HG03097 (cell line): ENCODE measurements around the gene POC1B.
"Not testable (repeated sequence)": the region's sequence is repeated elsewhere in the genome, so short reads cannot be mapped to it uniquely, and the experiment has no call there.

Experiments
- ATAC-seq: cut with Tn5 transposase; IDR thresholded peaks from one replicate; pipeline ENCODE4 v1.9.1; 2021; ENCODE audit not compliant: unreplicated experiment, low FRiP score

POC1B gene

GRCh38 chr12:89468648-89469326, 57.1 kb downstream of the POC1B start:
- ATAC-seq = peak; percentile 73

GRCh38 chr12:89468017-89468416, 57.8 kb downstream of the POC1B start:
- no peak for ATAC-seq

- ATAC-seq = no peak
These were observed 60.8 kb downstream of the POC1B start for GRCh38 chr12:89464974-89465592.

GRCh38 chr12:89461649-89462612, 63.9 kb downstream of the POC1B start:
- peak; percentile 88 for ATAC-seq

GRCh38 chr12:89461190-89461589, 64.7 kb downstream of the POC1B start:
- ATAC-seq = no peak

GRCh38 chr12:89459279-89459678, 66.6 kb downstream of the POC1B start:
- not testable (repeated sequence) for ATAC-seq

GRCh38 chr12:89456565-89456964, 69.3 kb downstream of the POC1B start:
- no peak for ATAC-seq

- no peak for ATAC-seq
These were observed 71.6 kb downstream of the POC1B start for GRCh38 chr12:89454080-89454848.

- ATAC-seq = no peak
These were observed 72.5 kb downstream of the POC1B start for GRCh38 chr12:89453121-89453978.

- ATAC-seq = no peak
These were observed 74.0 kb downstream of the POC1B start for GRCh38 chr12:89451841-89452251.

GRCh38 chr12:89450907-89451306, 74.9 kb downstream of the POC1B start:
- no peak for ATAC-seq

GRCh38 chr12:89448951-89449371, 76.9 kb downstream of the POC1B start:
- no peak for ATAC-seq

- no peak for ATAC-seq
These were observed 77.3 kb downstream of the POC1B start for GRCh38 chr12:89448526-89448925.

GRCh38 chr12:89439941-89440340, 85.9 kb downstream of the POC1B start:
- no peak for ATAC-seq

GRCh38 chr12:89437231-89437630, 88.6 kb downstream of the POC1B start:
- no peak for ATAC-seq

- no peak for ATAC-seq
These were observed 89.8 kb downstream of the POC1B start for GRCh38 chr12:89436062-89436461.

GRCh38 chr12:89433634-89434033, 92.2 kb downstream of the POC1B start:
- no peak for ATAC-seq

GRCh38 chr12:89432396-89432795, 93.5 kb downstream of the POC1B start:
- ATAC-seq = no peak

- ATAC-seq = no peak
These were observed 96.3 kb downstream of the POC1B start for GRCh38 chr12:89429528-89429927.
